PC-9 (cell line): ENCODE measurements around the gene PRAMEF1.

Experiments
- EZH2 ChIP-seq: fragments of 200-600 bp; sonication (generic); IDR thresholded peaks from 2 replicates; pipeline ENCODE4 v1.8.0; 2017; ENCODE audit warnings: antibody characterized with exemption, low read depth
- TF ChIP-seq, protein P1 (sequence below): fragments of 200-600 bp; sonication (generic); conservative IDR thresholded peaks from 2 replicates; pipeline ENCODE4 v1.6.1; 2017; ENCODE audit warnings: mixed run types, antibody characterized with exemption, mild to moderate bottlenecking, moderate library complexity

DNA sequence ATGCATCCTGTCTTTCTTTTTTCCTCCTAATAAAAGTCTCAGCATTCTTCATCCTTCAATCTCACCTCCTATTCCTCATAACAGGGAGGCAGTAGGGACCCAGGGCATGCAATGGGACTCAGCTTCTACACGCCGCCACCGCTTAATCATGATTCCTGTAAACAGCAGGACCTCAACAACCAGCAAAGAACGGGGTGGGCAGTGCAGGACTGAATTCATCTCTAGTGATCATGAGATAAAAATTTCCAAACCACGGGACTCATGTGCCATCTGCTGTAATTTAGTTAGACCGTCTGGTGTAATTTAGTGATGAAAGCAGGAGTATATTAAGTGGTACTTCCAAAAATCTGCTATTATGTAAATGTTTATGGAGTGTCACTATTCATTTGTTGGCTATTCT is 12.3 kb upstream of the PRAMEF1 start:
- TF ChIP-seq, protein P1, sequence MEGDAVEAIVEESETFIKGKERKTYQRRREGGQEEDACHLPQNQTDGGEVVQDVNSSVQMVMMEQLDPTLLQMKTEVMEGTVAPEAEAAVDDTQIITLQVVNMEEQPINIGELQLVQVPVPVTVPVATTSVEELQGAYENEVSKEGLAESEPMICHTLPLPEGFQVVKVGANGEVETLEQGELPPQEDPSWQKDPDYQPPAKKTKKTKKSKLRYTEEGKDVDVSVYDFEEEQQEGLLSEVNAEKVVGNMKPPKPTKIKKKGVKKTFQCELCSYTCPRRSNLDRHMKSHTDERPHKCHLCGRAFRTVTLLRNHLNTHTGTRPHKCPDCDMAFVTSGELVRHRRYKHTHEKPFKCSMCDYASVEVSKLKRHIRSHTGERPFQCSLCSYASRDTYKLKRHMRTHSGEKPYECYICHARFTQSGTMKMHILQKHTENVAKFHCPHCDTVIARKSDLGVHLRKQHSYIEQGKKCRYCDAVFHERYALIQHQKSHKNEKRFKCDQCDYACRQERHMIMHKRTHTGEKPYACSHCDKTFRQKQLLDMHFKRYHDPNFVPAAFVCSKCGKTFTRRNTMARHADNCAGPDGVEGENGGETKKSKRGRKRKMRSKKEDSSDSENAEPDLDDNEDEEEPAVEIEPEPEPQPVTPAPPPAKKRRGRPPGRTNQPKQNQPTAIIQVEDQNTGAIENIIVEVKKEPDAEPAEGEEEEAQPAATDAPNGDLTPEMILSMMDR = no peak
- no peak for TF ChIP-seq EZH2
